Hepatocyte (in vitro differentiated cells): ENCODE data around the gene NME2.

Source experiments
- CTCF ChIP-seq: fragments of 200-600 bp; sonication (generic); IDR thresholded peaks from 2 replicates; pipeline ENCODE4 v1.5.1; 2016; ENCODE audit warnings: antibody characterized with exemption, mild to moderate bottlenecking; ENCODE audit not compliant: poor library complexity
- EZH2phosphoT487 ChIP-seq: fragments of 200-600 bp; sonication (generic); IDR thresholded peaks from one replicate; pipeline ENCODE4 v1.6.1; 2018; ENCODE audit warnings: antibody characterized with exemption, mild to moderate bottlenecking, low read depth, moderate library complexity; ENCODE audit not compliant: unreplicated experiment, severe bottlenecking

- TF ChIP-seq EZH2phosphoT487 (no peak), CTCF (no peak)
Observed at GRCh38 chr17:51189162-51189561, 23.0 kb downstream of the NME2 start.
